ENCODE measurements around the gene TNKS2.

Gene TNKS2

GRCh38 chr10:91908337-91909116 is 110.3 kb downstream of the TNKS2 start:
- peak; percentile 90 for DNase-seq (ENCODE audit: low read depth)
- H3K4me3 ChIP-seq (ENCODE audit: low read depth, low read length): peak overlapping the region; percentile 70
- TF ChIP-seq CTCF (IDR thresholded peaks at IDR 0.05; ENCODE audit: insufficient read depth, low read depth, low read length, missing control alignments): peak; percentile 49

DNA sequence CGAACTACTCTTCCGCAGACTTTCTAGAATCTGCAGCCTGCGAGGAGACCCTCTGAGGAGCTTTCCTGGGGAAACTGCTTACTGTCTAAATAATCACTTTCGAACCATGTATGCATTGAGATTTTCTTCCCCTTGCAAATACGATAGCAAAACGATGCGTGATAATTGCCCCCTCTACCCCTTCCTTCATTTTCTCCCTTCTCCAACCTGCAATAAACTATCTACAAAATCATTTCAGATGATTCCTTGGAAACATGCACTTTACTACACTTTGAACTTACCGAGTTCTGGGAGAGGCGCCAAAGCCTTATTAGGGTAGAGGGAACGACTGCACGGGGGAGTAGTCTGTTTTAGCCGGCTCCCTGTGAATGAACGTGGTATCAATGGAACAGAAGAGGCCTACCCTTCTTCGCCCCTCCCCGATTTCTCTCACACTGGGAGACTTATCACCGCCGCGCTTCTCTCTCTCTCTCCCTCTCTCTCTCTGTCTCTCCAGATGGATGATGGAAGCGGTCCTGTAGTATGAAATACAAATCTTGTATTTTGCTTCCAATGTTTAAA is 111.0 kb downstream of the TNKS2 start, which contains the start of gene FGFBP3:
FGFBP3 (minus strand) TSS at position 370 of the 561 bp plus-strand sequence. CDS start 517 bp downstream, outside the sequence.
- H3K4me3 ChIP-seq (ENCODE audit: low read depth, low read length): peak within 1 kb of the TSS; percentile 70
- DNase-seq (ENCODE audit: low read depth): peak; percentile 23
- no peak for TF ChIP-seq CTCF (IDR thresholded peaks at IDR 0.05; ENCODE audit: insufficient read depth, low read depth, low read length, missing control alignments)

- H3K4me3 ChIP-seq (ENCODE audit: low read depth, low read length): no peak overlapping the region
- no peak for DNase-seq (ENCODE audit: low read depth)
- TF ChIP-seq CTCF (IDR thresholded peaks at IDR 0.05; ENCODE audit: insufficient read depth, low read depth, low read length, missing control alignments): no peak
Measured at GRCh38 chr10:91910467-91910866, 112.2 kb downstream of the TNKS2 start.
